Neural progenitor cell (in vitro differentiated cells): ENCODE measurements around the gene MPC2. TPM values are rescaled to one million over a fixed set of nuclear protein-coding genes. Genes with fewer than 3 reads are reported as not detected.
A peak's percentile ranks its signal among the peaks of the same experiment; 100 is the strongest.

Experiments used
- DNase-seq: peaks from one replicate; pipeline ENCODE4 v3.0.0-alpha.2; 2016; ENCODE audit warnings: low spot score
- H2AFZ ChIP-seq: fragments of 200-600 bp; sonication (generic); replicated peaks from 2 replicates; pipeline ENCODE4 v1.6.1; 2016; ENCODE audit warnings: antibody characterized with exemption
- H3F3A ChIP-seq: fragments of 200-600 bp; sonication (generic); 2 replicates; pipeline ENCODE4 v1.6.1; 2016; ENCODE audit warnings: antibody characterized with exemption, low read depth
- H3K27ac ChIP-seq: fragments of 200-600 bp; sonication (generic); 2 replicates; pipeline ENCODE4 v1.5.1; 2016; ENCODE audit warnings: mild to moderate bottlenecking
- H3K27me3 ChIP-seq: fragments of 200-600 bp; sonication (generic); 2 replicates; pipeline ENCODE4 v1.6.1; 2016; ENCODE audit warnings: mild to moderate bottlenecking, moderate library complexity
- H3K36me3 ChIP-seq: fragments of 200-600 bp; sonication (generic); 2 replicates; pipeline ENCODE4 v1.5.1; 2016
- H3K4me1 ChIP-seq: fragments of 200-600 bp; sonication (generic); 2 replicates; pipeline ENCODE4 v1.6.1; 2016; ENCODE audit warnings: mixed run types
- H3K4me2 ChIP-seq: fragments of 200-600 bp; sonication (generic); 2 replicates; pipeline ENCODE4 v1.6.1; 2016
- H3K4me3 ChIP-seq: fragments of 200-600 bp; sonication (generic); 2 replicates; pipeline ENCODE4 v1.5.1; 2016
- H3K79me2 ChIP-seq: fragments of 200-600 bp; sonication (generic); 2 replicates; pipeline ENCODE4 v1.6.1; 2016; ENCODE audit warnings: low read depth
- H3K9ac ChIP-seq: fragments of 200-600 bp; sonication (generic); 2 replicates; pipeline ENCODE4 v1.6.1; 2016
- H3K9me3 ChIP-seq: fragments of 200-600 bp; sonication (generic); 2 replicates; pipeline ENCODE4 v1.5.1; 2016; ENCODE audit warnings: low read depth
- H4K20me1 ChIP-seq: fragments of 200-600 bp; sonication (generic); 2 replicates; pipeline ENCODE4 v1.6.1; 2016; ENCODE audit warnings: low read depth
- H3K27ac Mint-ChIP-seq: 3 replicates; pipeline ENCODE4 v1.8.0; 2021; ENCODE audit warnings: mixed read lengths
- H3K27me3 Mint-ChIP-seq: 2 replicates; pipeline ENCODE4 v1.8.0; 2022; ENCODE audit warnings: low read depth, mild to moderate bottlenecking, inconsistent platforms, moderate library complexity, mixed read lengths; ENCODE audit not compliant: insufficient read depth
- H3K36me3 Mint-ChIP-seq: 3 replicates; pipeline ENCODE4 v1.8.0; 2021; ENCODE audit warnings: mixed read lengths
- H3K4me1 Mint-ChIP-seq: 3 replicates; pipeline ENCODE4 v1.8.0; 2021; ENCODE audit warnings: mixed read lengths
- H3K4me3 Mint-ChIP-seq: 3 replicates; pipeline ENCODE4 v1.8.0; 2021; ENCODE audit warnings: mild to moderate bottlenecking, moderate library complexity, mixed read lengths
- H3K9me3 Mint-ChIP-seq: 3 replicates; pipeline ENCODE4 v1.8.0; 2020; ENCODE audit warnings: mixed read lengths
- EZH2 ChIP-seq: fragments of 200-600 bp; sonication (generic); IDR thresholded peaks from 2 replicates; pipeline ENCODE4 v1.6.1; 2017; ENCODE audit warnings: antibody characterized with exemption, mild to moderate bottlenecking, moderate library complexity
- EZH2phosphoT487 ChIP-seq: fragments of 200-600 bp; sonication (generic); IDR thresholded peaks from 2 replicates; pipeline ENCODE4 v1.6.1; 2017; ENCODE audit warnings: antibody characterized with exemption
- total RNA-seq: library from RNA; depleted of rRNA; stranded (reverse); fragments of >200 nt; gene quantifications from 2 replicates; pipeline ENCODE4 v1.2.3, GENCODE V29; 2015; ENCODE audit warnings: low replicate concordance
- TF ChIP-seq, protein P1 (sequence below): fragments of 200-600 bp; sonication (generic); IDR thresholded peaks from 2 replicates; pipeline ENCODE4 v1.5.1; 2017; ENCODE audit warnings: antibody characterized with exemption, mild to moderate bottlenecking

MPC2 gene
- total RNA-seq, 1 donor from 2014 or later = 56.8 TPM

DNA sequence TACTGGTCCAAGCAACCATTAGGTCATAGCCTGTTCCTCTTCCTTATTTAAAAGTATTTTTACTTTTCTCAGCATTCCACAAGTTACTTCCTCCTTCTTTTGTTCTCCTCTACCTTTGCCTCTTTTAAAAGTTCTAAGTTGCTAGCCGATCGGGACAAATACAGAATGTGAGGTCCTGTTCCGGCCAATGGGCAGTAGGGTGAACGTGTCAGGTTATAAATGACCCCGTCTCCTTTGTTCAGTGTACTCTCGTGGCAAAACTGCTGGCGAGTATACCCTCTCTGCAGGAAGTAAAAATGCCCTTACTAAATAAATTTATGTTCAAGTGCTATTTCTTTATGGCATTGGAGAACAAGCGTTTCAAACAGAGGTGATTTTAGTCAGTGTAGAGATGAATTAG lies 25.5 kb downstream of the MPC2 start:
- Histone ChIP-seq H3K9me3 (peaks cover 12% of the 10 kb centered on the region), H3K4me1 (no peaks in the 10 kb centered on the region), H3K27me3 (no peaks in the 10 kb centered on the region), H2AFZ (no peak overlapping the region), H4K20me1 (no peaks in the 10 kb centered on the region), H3K4me2 (no peak overlapping the region), H3K9ac (no peak overlapping the region), H3K36me3 (no peaks in the 10 kb centered on the region), H3K27ac (no peak overlapping the region), H3K4me3 (no peak overlapping the region), H3K79me2 (no peaks in the 10 kb centered on the region), H3F3A (no peaks in the 10 kb centered on the region)
- H3K36me3 Mint-ChIP-seq = peaks cover 9% of the 10 kb centered on the region
- H3K9me3 Mint-ChIP-seq = peaks cover 10% of the 10 kb centered on the region
- H3K27me3 Mint-ChIP-seq = no peaks in the 10 kb centered on the region
- TF ChIP-seq, protein P1, sequence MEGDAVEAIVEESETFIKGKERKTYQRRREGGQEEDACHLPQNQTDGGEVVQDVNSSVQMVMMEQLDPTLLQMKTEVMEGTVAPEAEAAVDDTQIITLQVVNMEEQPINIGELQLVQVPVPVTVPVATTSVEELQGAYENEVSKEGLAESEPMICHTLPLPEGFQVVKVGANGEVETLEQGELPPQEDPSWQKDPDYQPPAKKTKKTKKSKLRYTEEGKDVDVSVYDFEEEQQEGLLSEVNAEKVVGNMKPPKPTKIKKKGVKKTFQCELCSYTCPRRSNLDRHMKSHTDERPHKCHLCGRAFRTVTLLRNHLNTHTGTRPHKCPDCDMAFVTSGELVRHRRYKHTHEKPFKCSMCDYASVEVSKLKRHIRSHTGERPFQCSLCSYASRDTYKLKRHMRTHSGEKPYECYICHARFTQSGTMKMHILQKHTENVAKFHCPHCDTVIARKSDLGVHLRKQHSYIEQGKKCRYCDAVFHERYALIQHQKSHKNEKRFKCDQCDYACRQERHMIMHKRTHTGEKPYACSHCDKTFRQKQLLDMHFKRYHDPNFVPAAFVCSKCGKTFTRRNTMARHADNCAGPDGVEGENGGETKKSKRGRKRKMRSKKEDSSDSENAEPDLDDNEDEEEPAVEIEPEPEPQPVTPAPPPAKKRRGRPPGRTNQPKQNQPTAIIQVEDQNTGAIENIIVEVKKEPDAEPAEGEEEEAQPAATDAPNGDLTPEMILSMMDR = no peak
- TF ChIP-seq EZH2phosphoT487 = no peak
- no peak for TF ChIP-seq EZH2
- no peak for DNase-seq
- H3K4me1 Mint-ChIP-seq = no peaks in the 10 kb centered on the region
- H3K4me3 Mint-ChIP-seq = no peak overlapping the region
- H3K27ac Mint-ChIP-seq = no peak overlapping the region

DNA sequence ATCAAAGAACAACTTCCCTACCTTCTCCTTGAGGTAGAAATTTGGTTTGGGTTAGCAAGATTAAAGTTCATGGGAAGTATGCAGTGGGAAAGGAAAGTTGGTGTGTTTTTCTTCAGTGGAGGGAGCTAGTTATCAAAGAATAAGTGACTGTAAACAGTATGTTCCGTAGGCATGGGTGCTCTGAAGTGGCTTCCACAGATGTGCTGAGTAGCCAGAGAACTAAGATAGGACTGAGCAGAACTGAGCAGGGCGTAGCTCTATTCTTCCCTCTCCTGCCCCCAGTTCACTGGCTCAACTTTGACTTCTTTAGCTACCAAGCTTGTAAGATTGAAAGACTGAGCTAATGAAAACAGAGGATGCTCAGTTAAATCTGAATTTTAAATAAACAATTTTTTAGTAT lies 26.3 kb downstream of the MPC2 start:
- Histone ChIP-seq H3K4me2 (no peak overlapping the region), H3K4me3 (no peak overlapping the region), H3K27me3 (no peaks in the 10 kb centered on the region), H3K27ac (no peak overlapping the region), H3K79me2 (no peaks in the 10 kb centered on the region), H3K9ac (no peak overlapping the region), H2AFZ (no peak overlapping the region), H3K36me3 (no peaks in the 10 kb centered on the region), H3K4me1 (peaks cover 4% of the 10 kb centered on the region), H3K9me3 (peaks cover 12% of the 10 kb centered on the region), H4K20me1 (no peaks in the 10 kb centered on the region), H3F3A (peaks cover 6% of the 10 kb centered on the region)
- H3K9me3 Mint-ChIP-seq = peaks cover 10% of the 10 kb centered on the region
- no peak overlapping the region for H3K27ac Mint-ChIP-seq
- no peak for DNase-seq
- H3K4me1 Mint-ChIP-seq = peaks cover under 1% of the 10 kb centered on the region
- peaks cover 7% of the 10 kb centered on the region for H3K36me3 Mint-ChIP-seq
- H3K4me3 Mint-ChIP-seq = no peak overlapping the region
- TF ChIP-seq EZH2 = no peak
- H3K27me3 Mint-ChIP-seq = no peaks in the 10 kb centered on the region

DNA sequence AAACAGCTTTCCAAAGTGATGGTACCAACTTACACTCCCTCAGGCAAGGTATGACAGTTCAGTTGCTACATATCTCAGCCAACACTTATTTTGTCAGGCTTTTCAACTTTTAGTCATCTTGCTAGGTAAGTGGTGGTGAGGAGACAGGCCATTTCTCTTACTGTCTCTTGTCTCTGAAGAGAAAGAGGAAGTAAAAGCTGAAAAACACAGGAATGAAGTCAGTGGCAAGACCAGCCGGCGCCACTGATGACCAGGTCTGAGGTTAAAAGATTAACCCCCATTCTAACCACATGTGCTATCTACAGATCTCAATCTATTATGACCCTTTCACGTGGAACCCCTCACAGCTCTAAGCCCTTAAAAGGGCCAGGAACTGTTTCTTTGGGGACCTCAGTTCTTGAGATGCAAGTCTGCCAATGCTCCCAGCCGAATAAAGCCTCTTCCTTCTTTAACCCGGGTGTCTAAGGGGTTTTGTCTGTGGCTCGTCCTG lies 27.1 kb downstream of the MPC2 start:
- no peak for DNase-seq
- no peaks in the 10 kb centered on the region for H3K27me3 ChIP-seq
- Mint-ChIP-seq H3K9me3 (peaks cover 10% of the 10 kb centered on the region), H3K27me3 (no peaks in the 10 kb centered on the region), H3K36me3 (peaks cover 5% of the 10 kb centered on the region), H3K4me3 (no peak overlapping the region), H3K4me1 (peaks cover 8% of the 10 kb centered on the region), H3K27ac (no peak overlapping the region)
- no peak overlapping the region for H3K9ac ChIP-seq
- no peak overlapping the region for H2AFZ ChIP-seq
- no peak overlapping the region for H3K4me3 ChIP-seq
- H3K4me1 ChIP-seq = peaks cover 12% of the 10 kb centered on the region
- no peak overlapping the region for H3K27ac ChIP-seq
- no peaks in the 10 kb centered on the region for H3K79me2 ChIP-seq
- no peaks in the 10 kb centered on the region for H4K20me1 ChIP-seq
- H3K36me3 ChIP-seq = no peaks in the 10 kb centered on the region
- H3K9me3 ChIP-seq = peaks cover 12% of the 10 kb centered on the region
- TF ChIP-seq, protein P1 = no peak
- no peak for TF ChIP-seq EZH2
- TF ChIP-seq EZH2phosphoT487 = no peak
- peaks cover 14% of the 10 kb centered on the region for H3F3A ChIP-seq
- no peak overlapping the region for H3K4me2 ChIP-seq

DNA sequence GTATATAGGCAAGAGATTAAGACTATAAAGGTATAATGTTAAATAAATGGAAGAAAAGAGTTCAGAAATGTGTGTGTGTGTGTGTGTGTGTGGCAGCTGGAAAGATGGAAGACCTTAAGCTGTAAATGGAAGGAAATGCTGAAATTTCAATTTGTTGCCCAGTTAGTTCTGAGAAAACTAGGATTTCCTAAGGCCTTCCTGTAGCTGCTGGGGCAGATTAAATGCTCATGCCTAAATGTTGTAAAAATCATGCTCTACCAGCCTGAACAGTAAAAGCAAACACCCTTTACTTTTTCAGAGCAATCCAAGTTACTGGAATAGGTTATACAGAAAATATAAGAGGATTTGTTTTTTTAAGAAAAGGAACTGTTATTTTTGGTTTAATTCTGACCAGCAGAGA lies 31.2 kb downstream of the MPC2 start:
- H3K9me3 ChIP-seq = peaks cover 12% of the 10 kb centered on the region
- H3K27ac ChIP-seq = peak overlapping the region; percentile 36
- no peak overlapping the region for H3K4me3 ChIP-seq
- Mint-ChIP-seq H3K27ac (peak overlapping the region; percentile 71), H3K4me1 (peaks cover 18% of the 10 kb centered on the region), H3K9me3 (peaks cover 10% of the 10 kb centered on the region), H3K4me3 (no peak overlapping the region), H3K27me3 (no peaks in the 10 kb centered on the region), H3K36me3 (peaks cover 5% of the 10 kb centered on the region)
- no peaks in the 10 kb centered on the region for H3K27me3 ChIP-seq
- H4K20me1 ChIP-seq = no peaks in the 10 kb centered on the region
- H3K4me2 ChIP-seq = peak overlapping the region; percentile 43
- no peak overlapping the region for H2AFZ ChIP-seq
- no peaks in the 10 kb centered on the region for H3K79me2 ChIP-seq
- peaks cover 17% of the 10 kb centered on the region for H3F3A ChIP-seq
- H3K4me1 ChIP-seq = peaks cover 16% of the 10 kb centered on the region
- no peak for DNase-seq
- H3K36me3 ChIP-seq = no peaks in the 10 kb centered on the region
- no peak for TF ChIP-seq EZH2phosphoT487
- no peak for TF ChIP-seq EZH2
- TF ChIP-seq, protein P1 = no peak
- no peak overlapping the region for H3K9ac ChIP-seq
